HG02678 (cell line): Measurements from ENCODE around the gene KCNIP4.
"Not testable (repeated sequence)": the region's sequence is repeated elsewhere in the genome, so short reads cannot be mapped to it uniquely, and the experiment has no call there.

Experiments
- ATAC-seq: cut with Tn5 transposase; IDR thresholded peaks from one replicate; pipeline ENCODE4 v1.9.1; 2021; ENCODE audit warnings: mild to moderate bottlenecking, moderate library complexity; ENCODE audit not compliant: unreplicated experiment

KCNIP4 gene

DNA sequence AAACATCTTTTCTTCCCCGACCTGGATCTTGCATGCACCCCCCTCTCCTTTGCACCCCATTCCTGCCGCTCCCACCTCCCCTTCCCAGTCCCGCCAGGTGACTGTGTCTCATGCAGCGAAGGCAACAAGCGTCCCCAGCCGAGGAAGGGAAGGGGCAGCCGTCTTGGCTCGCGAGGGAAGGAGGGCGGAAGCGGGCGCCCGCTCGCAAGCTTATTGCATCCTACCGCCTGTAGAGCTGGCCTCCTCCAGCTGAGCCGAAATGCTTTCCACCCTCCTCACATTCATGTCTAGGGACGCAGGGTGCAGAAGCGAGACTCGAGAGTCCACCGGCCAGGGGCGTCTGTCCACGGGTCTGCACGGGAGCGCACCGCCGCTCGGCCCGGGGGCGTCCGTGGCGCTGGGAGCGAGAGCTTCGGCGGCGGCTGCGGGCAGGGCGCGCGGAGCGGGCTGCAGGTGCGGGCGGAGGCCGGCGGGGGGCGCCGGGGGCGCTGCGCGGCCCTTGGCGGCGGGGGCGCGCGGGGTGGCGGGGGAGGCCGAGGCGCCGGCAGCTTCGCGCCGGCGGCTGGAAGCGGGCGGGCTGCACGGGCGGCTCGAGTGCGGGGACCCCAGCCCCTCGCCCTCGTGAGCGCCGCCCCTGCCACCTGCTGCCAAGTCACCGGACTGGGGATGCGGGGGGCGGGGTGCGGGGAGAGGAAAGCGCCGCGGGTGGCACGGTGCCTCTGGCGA is at the start of gene KCNIP4:
Gene KCNIP4 (minus strand): TSS at position 426 of the 726 bp plus-strand sequence.
- no peak for ATAC-seq

DNA sequence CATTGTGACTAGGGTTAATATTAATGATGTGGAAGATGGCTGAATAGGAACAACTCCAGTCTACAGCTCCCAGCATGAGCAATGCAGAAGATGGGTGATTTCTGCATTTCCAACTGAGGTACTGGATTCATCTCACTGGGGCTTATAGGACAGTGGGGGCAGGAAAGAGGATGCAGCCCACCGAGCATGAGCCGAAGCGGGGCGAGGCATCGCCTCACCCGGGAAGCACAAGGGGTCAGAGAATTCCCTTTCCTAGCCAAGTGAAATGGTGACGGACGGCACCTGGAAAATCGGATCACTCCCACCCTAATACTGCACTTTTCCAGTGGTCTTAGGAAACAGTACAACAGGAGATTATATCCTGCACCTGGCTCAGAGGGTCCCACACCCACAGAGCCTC is 48.0 kb upstream of the KCNIP4 start:
- ATAC-seq: not testable (repeated sequence)

DNA sequence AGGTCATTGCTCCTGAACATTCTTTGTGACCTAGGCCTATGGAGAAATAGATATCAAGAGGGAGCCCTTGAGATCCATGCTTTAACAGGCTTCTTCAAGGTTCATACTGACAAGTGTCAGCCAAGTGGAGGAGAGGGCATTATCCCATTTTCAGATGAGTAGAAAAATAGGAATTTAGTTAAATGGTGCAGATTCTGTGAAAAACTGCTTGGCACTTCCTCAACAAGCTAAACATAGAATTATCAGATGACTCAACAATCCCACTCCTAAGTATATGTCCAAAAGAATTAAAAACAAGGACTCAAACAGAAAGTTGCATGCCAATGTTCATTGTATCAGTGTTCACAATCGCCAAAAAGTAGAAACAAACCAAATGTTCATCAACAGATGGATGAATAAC is 43.8 kb upstream of the KCNIP4 start:
- ATAC-seq: no peak

DNA sequence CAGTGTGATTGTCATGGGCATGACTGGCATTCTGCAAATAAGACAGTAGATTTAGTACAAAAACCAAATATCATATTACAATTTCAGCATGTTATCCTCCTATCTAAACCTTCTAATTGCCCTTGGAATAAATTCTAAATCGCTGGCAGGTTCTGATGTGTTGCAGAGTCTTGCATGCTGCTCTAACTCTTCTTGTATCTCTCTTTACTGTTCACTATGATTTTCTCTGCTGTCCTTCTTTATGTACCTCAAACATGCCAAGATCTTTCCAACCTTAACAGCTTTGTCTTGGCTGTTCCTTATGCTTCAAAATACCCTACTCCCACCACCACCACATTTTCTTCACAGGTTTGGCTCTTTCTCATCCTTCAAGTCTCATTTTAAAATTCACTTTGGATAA is 43.0 kb upstream of the KCNIP4 start:
- no peak for ATAC-seq

DNA sequence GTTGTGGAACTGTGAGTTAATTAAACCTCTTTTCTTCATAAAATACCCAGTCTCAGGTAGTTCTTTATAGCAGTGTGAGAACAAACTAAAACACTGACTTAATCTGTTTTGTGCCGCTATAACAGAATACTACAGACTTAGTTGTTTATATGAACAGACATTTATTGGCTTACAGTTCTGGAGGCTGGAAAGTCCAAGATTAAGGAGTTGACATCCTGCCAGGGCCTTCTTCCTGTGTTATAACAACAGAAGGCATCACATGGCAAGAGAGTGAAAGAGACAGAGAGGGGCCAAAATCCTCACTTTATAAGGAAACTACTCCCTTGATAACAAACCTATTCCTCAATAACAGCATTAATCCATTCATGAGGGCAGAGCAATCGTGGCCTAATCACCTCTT is 42.5 kb upstream of the KCNIP4 start:
- no peak for ATAC-seq

DNA sequence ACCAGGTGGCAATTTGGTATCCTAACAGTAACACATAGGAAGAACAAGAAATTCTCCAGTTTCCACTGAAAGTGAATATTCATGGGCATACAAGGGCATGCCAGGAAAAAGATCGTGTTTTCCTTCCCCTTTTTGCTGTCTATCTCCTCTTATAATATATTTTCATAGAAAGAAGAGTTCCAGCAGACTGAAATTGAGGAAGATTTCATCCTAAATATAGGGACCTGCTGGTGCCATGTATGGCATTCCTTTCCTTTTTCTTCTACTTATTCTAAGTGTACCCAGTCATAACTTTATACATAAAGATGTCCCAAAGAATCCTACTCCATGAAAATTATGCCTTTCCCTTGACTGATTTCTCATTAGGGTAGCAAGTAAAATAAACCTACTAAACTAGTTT is 40.8 kb upstream of the KCNIP4 start:
- no peak for ATAC-seq

DNA sequence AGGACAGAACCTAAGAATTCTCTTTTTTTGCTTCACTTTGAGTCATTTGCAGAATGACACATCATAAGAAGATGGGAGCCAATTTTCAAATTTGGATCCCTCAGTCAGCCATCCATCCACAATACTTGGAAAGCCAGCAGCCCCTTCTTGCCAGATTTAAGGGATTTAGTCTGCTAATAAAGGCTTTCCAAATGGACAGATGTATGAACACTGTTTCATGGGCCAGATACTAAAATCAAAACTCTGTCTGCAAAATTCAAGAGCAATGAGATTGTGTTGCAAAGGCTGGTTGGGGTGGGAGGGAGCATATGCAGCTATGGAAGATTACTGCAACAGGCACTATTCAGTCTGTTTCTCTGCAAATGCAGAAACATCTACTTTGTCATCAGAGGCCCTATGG is 37.7 kb upstream of the KCNIP4 start:
- ATAC-seq: no peak

DNA sequence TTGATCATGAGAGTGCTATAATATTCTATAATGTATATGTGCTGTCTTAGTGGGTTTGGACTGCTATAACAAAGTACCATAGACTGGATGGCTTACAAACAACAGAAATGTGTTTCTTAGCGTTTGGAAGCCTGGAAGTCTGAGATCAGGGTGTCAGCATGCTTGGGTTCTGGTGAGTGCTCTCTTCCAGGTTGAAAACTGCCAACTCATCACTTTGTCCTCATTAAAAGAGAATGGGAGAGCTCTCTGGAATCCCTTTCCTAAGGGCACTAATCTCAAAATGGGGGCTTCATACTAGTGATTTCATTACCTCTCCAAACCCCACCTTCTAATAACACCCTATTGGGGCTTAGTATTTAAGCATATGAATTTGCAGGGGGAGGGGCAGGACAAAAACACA is 33.5 kb upstream of the KCNIP4 start:
- ATAC-seq: no peak

DNA sequence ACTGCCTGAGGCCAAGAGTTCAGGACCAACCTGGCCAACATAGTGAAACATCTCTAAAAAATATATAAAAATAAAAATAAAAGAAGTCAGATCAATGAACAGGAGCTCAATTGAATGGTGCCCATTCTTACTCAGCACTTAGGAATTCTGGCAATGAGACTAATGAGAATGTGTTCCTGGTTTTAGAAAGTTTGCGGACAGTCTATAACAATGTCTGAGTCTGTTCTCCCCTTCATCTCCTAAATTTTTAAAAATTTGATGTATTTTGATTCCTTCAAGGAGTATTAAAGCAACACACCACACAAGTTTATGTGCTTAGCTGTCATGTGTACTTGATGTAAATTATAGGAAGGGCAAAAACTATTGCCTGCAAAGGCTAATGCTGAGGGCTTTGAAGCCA is 30.6 kb upstream of the KCNIP4 start:
- ATAC-seq: no peak

DNA sequence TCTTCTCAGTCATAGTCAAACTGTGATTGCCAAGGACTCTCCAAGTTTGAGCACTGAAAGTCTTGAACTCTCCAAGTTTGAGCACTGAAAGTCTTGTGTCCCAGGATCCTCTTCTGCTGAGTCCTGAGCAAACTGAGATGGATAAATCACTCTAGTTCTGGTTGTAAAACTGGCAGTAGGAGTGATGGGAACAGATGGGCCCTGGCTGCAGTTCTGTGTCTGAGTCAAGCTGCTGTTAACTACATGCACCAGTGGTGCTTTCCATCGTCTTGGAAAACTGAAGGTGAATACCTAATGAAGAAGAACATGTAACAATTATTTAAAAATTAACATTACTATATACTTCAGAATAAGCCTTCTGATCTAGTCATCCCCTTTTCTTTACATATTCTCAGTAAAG is 27.6 kb upstream of the KCNIP4 start:
- no peak for ATAC-seq

DNA sequence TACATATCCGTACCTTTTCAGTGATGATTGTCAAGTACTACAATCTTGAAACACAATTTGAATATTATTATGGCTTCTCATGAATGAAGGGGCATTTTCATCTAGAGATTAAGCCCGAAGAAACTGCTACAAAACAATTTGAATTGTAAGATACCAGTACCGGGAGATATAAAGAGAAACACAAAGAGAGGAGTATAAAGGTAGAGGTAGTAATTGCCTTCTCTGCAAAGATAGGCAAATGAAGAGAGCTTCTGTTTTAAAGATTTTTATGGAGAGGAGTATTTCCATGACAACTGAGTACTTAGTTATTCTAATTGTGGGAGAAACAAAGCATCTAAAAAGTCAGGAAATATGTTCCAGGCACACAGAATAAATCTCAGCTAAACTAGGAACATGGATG is 25.3 kb upstream of the KCNIP4 start:
- no peak for ATAC-seq

DNA sequence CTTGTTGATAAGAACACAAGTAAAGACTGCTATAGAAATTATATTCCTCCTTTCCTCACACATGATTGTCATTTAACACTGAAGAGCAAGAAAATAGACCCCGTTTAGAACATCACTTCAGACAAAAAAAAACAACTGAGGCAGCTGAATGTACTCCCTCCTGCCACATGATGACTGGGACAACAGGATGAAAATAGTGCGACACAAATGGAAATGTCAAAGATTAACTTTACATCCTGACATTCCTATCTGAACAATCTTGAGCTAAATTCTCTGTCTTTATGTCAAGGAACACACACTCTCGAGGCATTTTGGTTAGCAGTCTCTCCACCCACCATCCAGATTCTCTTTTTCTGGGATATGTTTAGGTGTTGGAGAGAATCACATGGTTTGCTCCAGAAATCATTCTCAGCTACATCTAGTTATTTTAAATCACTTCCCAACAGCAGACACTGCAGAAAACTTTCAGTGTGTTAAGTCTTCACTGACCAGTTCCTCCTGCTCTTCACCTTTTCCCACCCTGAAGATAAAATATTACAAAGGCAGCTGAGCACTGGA is 16.3 kb upstream of the KCNIP4 start:
- ATAC-seq: no peak

DNA sequence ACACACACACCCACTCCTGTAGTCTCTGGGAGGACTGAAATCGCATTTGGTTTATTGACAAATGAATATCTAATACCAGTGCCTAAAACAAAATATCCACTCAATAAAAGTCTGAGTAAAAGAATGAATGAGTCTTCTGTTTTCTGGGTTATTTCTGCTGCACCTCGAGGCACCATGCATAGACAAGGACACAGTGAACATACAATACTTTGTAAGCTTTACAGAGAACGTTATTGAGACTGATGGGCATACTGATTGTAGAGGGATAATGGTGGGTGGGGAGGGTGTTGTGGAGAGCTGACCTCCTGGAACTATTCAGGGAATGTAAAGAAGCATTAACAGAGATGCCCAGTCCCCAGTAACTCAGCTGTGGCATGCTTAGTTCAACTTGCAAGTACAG is 14.1 kb upstream of the KCNIP4 start:
- ATAC-seq: no peak

DNA sequence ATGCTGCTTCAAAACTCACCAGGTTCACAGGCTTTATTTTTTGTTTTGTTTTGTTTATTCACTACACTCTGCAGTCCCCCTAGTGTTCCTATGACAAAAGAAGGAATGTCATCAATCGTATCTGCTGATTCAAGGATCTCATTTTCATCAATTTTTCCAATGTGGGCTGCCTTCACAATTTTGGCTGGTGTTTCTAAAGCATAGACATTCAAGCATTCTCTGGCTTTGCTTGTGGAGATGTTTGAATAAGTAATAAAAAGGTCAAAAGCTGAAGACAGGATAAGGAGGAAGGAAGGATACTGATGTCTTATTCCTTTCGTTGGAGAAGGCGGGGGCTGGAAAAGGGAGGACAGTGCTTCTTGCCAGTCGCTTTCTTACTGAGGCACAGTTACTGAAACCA is 12.2 kb upstream of the KCNIP4 start:
- no peak for ATAC-seq

DNA sequence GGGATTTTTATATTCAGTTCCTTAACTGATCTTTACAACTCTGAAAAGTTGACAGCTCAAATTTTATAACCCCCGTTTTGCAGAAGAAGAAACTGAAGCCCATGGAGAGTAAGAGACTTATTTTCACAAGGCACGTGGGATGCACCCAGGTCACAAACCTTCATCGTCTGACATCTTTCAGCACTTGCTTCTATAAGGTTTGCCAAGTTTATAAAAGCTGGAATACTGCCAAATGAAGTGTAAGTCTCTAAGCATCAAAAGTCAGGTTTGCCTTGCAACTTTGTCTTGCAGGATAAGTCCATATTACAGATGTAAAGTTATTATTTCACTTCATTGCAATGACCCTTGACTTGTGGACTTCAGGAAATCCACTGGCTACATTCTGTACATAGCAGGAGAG is 6.3 kb upstream of the KCNIP4 start:
- ATAC-seq: no peak

DNA sequence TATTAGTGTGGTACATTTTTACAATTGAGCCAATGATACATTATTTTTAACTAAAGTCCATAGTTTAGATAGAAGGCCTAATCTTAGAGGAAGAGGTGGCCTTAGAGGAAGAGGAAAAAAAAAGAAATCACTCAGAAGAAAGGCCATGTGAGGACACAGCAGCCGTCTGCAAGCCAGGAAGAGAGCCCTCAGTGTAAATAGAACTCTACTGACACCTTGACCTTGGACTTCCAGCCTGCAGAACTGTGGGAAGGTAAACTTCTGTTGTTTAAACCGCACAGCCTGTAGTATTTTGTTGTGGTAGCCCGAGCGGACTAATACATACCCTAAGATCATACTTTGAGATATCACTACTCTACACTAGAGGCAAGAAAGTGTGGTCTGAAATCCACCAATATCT is 5.1 kb upstream of the KCNIP4 start:
- ATAC-seq: no peak

DNA sequence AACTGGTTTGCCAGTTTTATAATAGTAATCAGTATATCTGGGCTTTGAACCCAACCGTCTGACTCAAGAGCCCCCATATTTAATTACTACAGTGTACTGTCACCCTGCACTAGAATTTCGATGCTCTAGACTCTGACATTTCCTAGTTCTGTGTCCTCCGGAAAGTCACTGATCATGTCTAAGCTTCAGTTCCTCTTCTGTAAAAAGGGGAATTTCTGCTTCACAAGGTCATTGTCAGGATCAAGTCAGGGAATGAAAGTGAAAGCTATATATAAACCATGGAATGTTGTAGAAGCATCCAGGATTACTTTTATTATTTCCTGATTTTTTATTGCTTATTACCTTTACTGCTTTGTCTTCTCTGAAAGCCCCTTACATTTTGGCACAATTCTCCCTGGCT is 4.0 kb upstream of the KCNIP4 start:
- ATAC-seq: peak; percentile 45

DNA sequence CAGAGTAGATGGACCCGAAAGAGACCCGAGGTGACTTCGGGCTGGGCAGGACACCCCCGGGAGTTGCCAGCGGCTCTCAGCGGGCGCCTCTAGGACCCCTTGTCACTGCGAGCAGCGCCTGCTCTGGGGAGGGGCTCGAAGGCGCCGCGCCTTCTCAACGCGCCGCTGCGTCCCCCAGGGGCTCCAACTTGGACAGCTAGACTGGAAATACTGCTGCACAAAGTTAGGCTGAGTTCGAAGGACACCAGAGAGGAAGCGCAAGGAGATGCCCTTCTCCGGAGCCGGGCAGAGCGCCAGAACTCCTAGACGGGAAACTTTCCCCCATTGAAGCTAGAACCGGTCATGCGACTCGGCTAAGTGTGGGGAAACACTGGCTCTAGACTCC is 493 bp upstream of the KCNIP4 start:
- ATAC-seq: no peak

DNA sequence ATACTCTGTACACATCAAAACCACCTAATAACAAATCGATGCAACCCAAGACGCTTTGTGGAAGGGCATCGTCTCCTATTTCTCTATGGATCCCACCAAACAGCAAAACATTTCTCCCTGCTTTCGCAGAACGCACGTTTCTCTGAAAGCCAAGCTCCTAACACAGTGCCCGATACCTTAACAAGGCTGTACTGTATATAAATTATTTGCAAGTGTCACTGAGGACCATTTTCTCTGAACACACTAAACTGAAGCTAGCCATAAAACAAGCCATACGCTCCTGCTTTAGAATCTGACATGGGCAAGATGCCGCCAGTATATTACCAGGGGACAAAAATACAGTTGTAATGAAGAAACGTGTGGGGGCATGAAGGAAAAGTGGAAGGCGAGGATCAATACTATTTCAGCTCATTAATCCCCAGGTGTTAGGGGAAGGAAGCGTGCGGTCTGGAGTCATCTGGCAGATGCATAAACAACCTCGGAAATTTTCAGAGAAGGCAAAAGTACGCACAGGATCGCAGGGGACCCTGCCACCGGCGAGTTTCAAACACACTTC is 703 bp downstream of the KCNIP4 start:
- no peak for ATAC-seq

DNA sequence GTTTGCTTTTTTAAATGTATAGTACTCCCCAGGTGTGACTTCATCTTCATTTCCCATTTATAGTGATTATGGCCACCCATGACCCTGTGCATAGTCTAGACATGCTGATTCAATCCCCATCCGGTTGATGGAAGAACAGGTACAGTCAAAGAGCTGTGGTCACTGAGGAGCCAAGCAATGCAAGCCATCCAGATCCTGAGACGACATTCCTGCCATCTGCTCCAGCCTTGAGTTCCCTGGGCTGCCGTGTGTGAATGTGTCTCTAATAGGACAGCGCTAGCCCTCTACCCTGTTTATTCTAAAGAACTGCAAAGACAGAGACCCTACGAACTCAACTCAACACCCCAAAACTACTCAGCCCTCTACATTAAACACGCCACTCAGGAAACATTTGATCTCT is 1.7 kb downstream of the KCNIP4 start:
- ATAC-seq: no peak

DNA sequence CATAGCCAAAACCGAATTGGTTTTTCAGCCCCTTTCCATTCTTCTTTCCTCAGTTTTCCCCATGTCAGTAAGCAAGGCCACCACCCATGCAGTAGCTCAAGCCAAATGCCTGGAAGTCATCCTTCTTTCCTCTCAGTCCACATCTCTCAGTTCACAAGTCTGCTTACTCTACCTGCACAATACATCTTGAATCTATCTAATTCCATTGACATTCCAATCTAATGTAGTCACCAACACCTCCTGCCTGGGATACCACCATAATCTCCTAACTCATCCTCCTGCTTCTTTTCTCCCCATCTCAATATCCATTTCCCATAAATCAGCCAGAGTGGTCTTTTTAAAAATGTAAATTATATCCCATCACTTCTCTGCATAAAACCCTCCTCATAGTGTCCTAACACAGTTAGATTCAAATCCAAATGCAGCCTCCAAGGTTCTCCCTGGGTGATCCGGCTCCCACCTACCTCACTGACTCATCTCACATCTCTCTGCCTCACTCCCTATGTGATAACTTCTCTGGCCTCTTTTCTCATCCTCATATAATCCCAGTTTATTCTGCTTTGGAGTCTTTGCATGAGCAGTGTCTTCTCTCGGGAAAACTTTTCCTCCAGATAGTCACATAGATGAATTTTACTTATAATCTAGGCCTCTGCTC is 26.9 kb downstream of the KCNIP4 start:
- no peak for ATAC-seq

DNA sequence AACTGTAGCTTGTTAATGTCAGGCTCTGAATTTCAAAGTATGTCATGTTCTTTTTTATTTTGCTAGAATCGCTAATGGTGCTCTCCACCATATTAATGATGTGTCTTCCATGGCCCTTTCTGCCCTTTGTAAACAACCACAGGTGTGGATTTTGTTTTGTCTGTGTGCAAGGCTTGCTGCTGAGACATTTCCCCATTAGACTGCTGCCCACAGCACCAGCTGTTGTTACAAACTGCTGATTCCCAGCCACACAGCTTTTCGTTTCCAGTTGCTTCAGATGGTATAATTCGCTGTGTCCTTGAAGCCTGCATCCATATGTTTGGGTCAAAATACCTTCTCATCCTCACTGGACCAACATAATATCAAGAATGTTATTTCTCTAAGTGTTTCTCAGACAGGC is 32.8 kb downstream of the KCNIP4 start:
- ATAC-seq: no peak
